GM18508 (cell line): ENCODE results near the gene FAM131B.
"Not testable (repeated sequence)": the region's sequence is repeated elsewhere in the genome, so short reads cannot be mapped to it uniquely, and the experiment has no call there.

ENCODE experiments used
- ATAC-seq: cut with Tn5 transposase; IDR thresholded peaks from one replicate; pipeline ENCODE4 v1.9.1; 2021; ENCODE audit warnings: moderate number of reproducible peaks; ENCODE audit not compliant: insufficient read depth, unreplicated experiment

FAM131B gene

GRCh38 chr7:143395187-143396149 is 33.0 kb upstream of the FAM131B start:
- ATAC-seq, result no peak

GRCh38 chr7:143394777-143395176 is 32.3 kb upstream of the FAM131B start:
- no peak for ATAC-seq

- ATAC-seq, result no peak
Observed at GRCh38 chr7:143394068-143394467, 31.6 kb upstream of the FAM131B start.

- ATAC-seq, result no peak
Observed at GRCh38 chr7:143393267-143394041, 30.9 kb upstream of the FAM131B start.

- ATAC-seq, result no peak
Observed at GRCh38 chr7:143392875-143393266, 30.4 kb upstream of the FAM131B start.

GRCh38 chr7:143392427-143392826 is 29.9 kb upstream of the FAM131B start:
- ATAC-seq, result not testable (repeated sequence)

- no peak for ATAC-seq
Observed at GRCh38 chr7:143391462-143392404, 29.2 kb upstream of the FAM131B start.

GRCh38 chr7:143390773-143391317 is 28.3 kb upstream of the FAM131B start:
- no peak for ATAC-seq

- no peak for ATAC-seq
Observed at GRCh38 chr7:143390104-143390772, 27.7 kb upstream of the FAM131B start.

- ATAC-seq, result no peak
Observed at GRCh38 chr7:143389316-143390103, 27.0 kb upstream of the FAM131B start.

- no peak for ATAC-seq
Observed at GRCh38 chr7:143388491-143389101, 26.1 kb upstream of the FAM131B start.

GRCh38 chr7:143388051-143388450 is 25.5 kb upstream of the FAM131B start:
- no peak for ATAC-seq

GRCh38 chr7:143387156-143387975 is 24.9 kb upstream of the FAM131B start:
- ATAC-seq, result no peak

- ATAC-seq, result no peak
Observed at GRCh38 chr7:143385891-143386781, 23.6 kb upstream of the FAM131B start.

- no peak for ATAC-seq
Observed at GRCh38 chr7:143384661-143385631, 22.4 kb upstream of the FAM131B start.
